Kidney (tissue), 14 donors: ENCODE results near the gene SOCS1. TPM values are rescaled to one million over a fixed set of nuclear protein-coding genes. Genes with fewer than 3 reads are reported as not detected.
A peak's percentile ranks its signal among the peaks of the same experiment; 100 is the strongest.

Experiments used
- DNase-seq, 5 donors: peaks; one replicate each; pipeline ENCODE4 v3.0.0-alpha.2; 2013 to 2020
- FAIRE-seq: peaks from 2 replicates; lab custom pipeline; 2012; peaks lifted over from hg19 to GRCh38; lab: Jason Lieb, UNC
- H3K27ac ChIP-seq, 2 donors: one replicate each; pipeline ENCODE4 v1.7.0; 2013; ENCODE audit warnings: low read depth in 2 of 2, low read length in 2 of 2, inconsistent platforms in 1 of 2
- H3K27me3 ChIP-seq: one replicate; pipeline ENCODE4 v1.7.1; 2013; ENCODE audit warnings: low read length, inconsistent platforms; ENCODE audit not compliant: control insufficient read depth, insufficient read depth
- H3K36me3 ChIP-seq, 3 donors: one replicate each; pipeline versions ENCODE4 v1.7.0 to v1.7.1; 2013; ENCODE audit warnings: low read length in 3 of 3, control low read depth in 1 of 3, inconsistent platforms in 1 of 3; ENCODE audit not compliant: insufficient read depth in 3 of 3, control insufficient read depth in 2 of 3
- H3K4me1 ChIP-seq, 3 donors: one replicate each; pipeline versions ENCODE4 v1.7.0 to v1.7.1; 2013; ENCODE audit warnings: low read length in 3 of 3, inconsistent platforms in 1 of 3, low read depth in 1 of 3; ENCODE audit not compliant: control insufficient read depth in 2 of 3, insufficient read depth in 2 of 3
- H3K4me3 ChIP-seq, 3 donors: one replicate each; pipeline versions ENCODE4 v1.7.0 to v1.8.1; 2013; ENCODE audit warnings: low read length in 3 of 3, control low read depth in 1 of 3, inconsistent platforms in 1 of 3
- H3K9ac ChIP-seq, 3 donors: one replicate each; pipeline versions ENCODE4 v1.7.0 to v1.7.1; 2013; ENCODE audit warnings: low read length in 3 of 3, control low read depth in 1 of 3, inconsistent platforms in 1 of 3
- H3K9me3 ChIP-seq, 3 donors: one replicate each; pipeline versions ENCODE4 v1.7.0 to v1.7.1; 2013; ENCODE audit warnings: low read length in 3 of 3, control low read depth in 1 of 3, inconsistent platforms in 1 of 3; ENCODE audit not compliant: control insufficient read depth in 2 of 3, insufficient read depth in 1 of 3
- CTCF ChIP-seq: IDR thresholded peaks from 3 replicates; pipeline ENCODE4 v1.5.1; 2012; ENCODE audit warnings: mild to moderate bottlenecking, moderate library complexity, borderline replicate concordance; ENCODE audit not compliant: insufficient read depth; ENCODE audit errors: extremely low read depth
- intact Hi-C: fragments of 100-400 bp; cut with DNase I; formaldehyde crosslinking; loops from one replicate; pipeline ENCODE4 v1.11.1; 2022
- polyA plus RNA-seq: library from polyadenylated mRNA; stranded (reverse); fragments of 350-450 nt; fragmentation: Illumina TruSeq; extraction: RNeasy Lipid Tissue Mini Kit (QIAGEN cat#74804); gene quantifications from one replicate; pipeline ENCODE4 v1.2.3, GENCODE V29; 2014; ENCODE audit warnings: low read depth, low replicate concordance; ENCODE audit not compliant: insufficient read depth
- total RNA-seq: library from RNA; stranded (reverse); fragmentation: NEBNext Ultra II Directional; extraction: Animal tissue kit (Norgen Biotek cat#: 25700); gene quantifications from one replicate; pipeline ENCODE4 v1.2.1, GENCODE V29; 2021
- donor health status: control.
- donor health status: control.
- donor health status: control.
- donor health status: control.
- donor health status: control.
- donor health status: DM: yes; HTN: yes; CAD: no.
- donor health status: Normal renal cell carcinoma (clear cell type).

The SOCS1 gene
- total and polyA plus RNA-seq, 2 donors from 2014 or later = 10.4 to 21.8 TPM

- Histone ChIP-seq H3K4me1 (peaks cover 0 to 3% (median 0%) of the 10 kb centered on the region in 3 donors), H3K9ac (no peak overlapping the region), H3K4me3 (no peak overlapping the region), H3K27ac (no peak overlapping the region), H3K27me3 (no peaks in the 10 kb centered on the region), H3K36me3 (no peaks in the 10 kb centered on the region), H3K9me3 (peaks cover 0 to 5% (median 0%) of the 10 kb centered on the region in 3 donors)
- intact Hi-C loops = no loop called here
- TF ChIP-seq CTCF = no peak
- FAIRE-seq (no peak), DNase-seq (no peak)
Measured at GRCh38 chr16:11207646-11208045, 48.4 kb downstream of the SOCS1 start.

GRCh38 chr16:11205754-11206581 lies 50.0 kb downstream of the SOCS1 start:
- Histone ChIP-seq H3K27ac (no peak overlapping the region), H3K9me3 (peaks cover 0 to 5% (median 0%) of the 10 kb centered on the region in 3 donors), H3K4me3 (no peak overlapping the region), H3K9ac (no peak overlapping the region), H3K4me1 (peaks cover 0 to 3% (median 0%) of the 10 kb centered on the region in 3 donors), H3K36me3 (no peaks in the 10 kb centered on the region), H3K27me3 (no peaks in the 10 kb centered on the region)
- no peak for TF ChIP-seq CTCF
- no peak for FAIRE-seq
- intact Hi-C loops = no loop called here
- peak in 1 of 5 donors; percentile 37 for DNase-seq

- H3K27me3 ChIP-seq = no peaks in the 10 kb centered on the region
- H3K4me1 ChIP-seq = peaks cover 0 to 3% (median 0%) of the 10 kb centered on the region in 3 donors
- FAIRE-seq (no peak), DNase-seq (no peak)
- no peak overlapping the region for H3K9ac ChIP-seq
- TF ChIP-seq CTCF = no peak
- intact Hi-C loops = no loop called here
- no peak overlapping the region for H3K27ac ChIP-seq
- no peaks in the 10 kb centered on the region for H3K36me3 ChIP-seq
- H3K9me3 ChIP-seq = peaks cover 0 to 5% (median 0%) of the 10 kb centered on the region in 3 donors
- H3K4me3 ChIP-seq = no peak overlapping the region
Measured at GRCh38 chr16:11205065-11205699, 50.8 kb downstream of the SOCS1 start.
